DMS153 (cell line): ENCODE measurements around the gene CYB561.
A peak's percentile ranks its signal among the peaks of the same experiment; 100 is the strongest.

Experiments
- DNase-seq: peaks from one replicate; lab custom pipeline; 2025; lab: John Stamatoyannopoulos, UW

CYB561 gene

DNA sequence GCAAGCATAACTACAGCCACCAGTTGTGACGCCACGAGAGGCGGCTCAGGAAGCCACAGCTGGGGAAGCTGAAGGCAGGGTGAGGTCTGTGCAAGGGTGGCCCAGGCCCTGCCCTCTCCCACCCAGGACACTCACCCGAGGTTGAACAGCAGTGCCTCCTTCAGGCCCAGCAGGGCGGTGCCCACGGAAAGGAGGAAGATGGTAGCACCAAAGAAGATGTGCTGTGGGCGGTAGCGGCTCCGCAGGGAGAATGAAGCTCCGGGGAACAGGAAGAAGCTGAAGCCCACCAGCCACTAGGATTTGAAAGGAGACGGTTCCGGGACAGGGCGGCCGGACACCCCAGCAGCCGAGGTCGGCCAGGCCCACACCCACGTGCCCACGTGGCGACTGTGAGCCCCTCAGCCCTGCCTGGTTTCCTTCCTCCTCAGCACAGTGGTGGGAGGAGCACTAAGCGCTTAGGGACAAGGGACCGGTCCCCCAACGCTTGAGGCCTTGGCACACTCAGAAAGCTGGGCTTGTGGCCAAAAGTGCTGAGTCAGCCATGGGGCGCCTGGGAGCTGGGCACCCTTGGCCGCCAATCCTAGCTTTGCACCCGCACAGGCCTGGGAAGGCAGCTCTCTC, 11.0 kb downstream of the CYB561 start:
- no peak for DNase-seq

DNA sequence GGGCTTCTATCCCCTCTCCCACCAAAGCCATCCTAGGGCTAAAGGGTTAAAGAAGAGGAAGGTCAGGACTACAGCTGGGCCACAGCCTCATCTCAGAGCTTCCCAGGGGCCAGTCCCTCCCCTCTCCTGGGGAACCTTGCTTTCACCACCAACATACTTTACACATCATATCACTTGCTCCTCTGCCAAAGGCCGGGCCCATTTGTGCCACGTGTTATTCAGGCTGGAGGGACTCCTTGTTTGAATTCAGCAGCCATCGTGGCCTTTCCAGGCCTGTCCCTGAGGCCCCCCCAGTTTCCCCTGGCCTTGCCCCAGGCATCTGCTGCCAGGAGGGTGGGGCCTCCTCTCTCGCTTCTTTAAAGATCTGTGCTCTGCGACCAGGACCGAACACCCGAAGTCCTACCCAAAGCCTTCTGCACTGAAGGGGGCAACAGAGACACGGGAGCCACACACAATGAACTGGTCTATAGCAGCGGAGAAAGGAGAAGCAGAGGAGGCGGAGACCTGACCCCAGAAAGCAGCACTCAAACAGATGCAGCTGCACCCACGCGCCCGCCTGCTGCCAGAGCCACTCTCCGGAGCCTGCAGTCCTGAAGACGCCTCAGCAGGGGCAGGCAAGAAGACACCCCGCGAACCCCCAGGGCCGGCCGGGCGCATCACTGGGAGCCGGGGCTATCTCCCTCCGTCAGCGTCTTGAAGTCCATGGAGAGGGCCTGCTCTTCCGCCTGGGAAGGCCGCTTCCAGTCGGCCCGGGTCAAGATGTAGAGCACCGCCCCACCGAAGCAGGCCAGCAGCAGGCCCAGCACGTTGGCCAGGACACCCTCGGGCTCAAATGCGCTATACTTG, 12.1 kb downstream of the CYB561 start:
- DNase-seq, result no peak

DNA sequence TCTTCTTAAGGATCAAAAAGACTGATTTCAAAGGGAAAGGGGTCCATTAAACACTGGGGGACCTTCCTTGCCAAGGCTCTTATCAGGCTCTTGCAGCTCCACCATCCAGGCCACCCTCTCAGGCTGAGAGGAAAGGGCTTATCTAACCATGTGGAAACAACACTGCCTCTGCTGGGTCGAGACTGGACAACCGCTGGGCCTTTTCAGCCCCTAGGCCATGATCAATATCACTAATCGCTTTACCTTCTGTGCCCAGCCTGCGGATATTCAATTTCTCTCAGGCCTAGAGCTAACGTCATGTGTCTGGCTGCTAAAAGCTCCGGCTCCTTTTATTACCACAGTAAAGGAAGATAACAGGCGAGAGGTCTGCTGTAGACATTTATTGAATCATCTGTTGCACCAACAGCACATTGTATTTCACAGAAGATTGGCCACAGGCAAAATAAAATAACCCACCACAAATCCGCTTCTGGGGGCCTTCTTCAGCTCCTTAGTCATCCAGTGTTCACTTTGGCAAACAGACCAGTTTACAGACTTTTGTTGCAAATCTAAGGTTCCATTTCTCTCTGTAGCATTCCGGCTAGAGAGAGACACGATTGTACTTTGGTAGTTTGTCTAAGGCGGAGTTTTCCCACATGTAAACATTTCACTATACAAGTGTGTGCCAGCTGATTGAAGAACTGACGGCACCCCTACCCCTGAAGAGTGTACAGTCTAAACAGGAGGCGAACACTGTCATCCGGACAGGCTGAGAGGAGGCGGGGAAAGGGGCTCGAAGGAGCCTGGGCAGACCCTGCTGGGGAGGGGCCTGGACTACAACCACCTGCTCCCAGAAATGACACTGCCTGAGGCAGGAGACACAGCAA, 13.9 kb downstream of the CYB561 start:
- DNase-seq, result no peak

DNA sequence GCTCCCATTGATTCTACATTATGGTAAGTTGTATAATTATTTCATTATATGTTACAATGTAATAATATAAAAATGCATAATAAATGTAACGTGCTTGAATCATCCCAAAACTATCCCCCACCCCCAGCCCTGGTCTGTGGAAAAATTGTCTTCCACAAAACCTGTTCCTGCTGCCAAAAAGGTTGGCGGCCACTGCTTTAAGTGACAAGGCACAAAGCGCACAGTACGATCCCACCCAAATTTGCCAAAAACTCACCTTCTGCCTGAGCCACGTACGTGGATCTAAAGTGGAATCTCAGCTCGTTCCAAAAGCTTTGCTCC, 14.5 kb downstream of the CYB561 start:
- no peak for DNase-seq

DNA sequence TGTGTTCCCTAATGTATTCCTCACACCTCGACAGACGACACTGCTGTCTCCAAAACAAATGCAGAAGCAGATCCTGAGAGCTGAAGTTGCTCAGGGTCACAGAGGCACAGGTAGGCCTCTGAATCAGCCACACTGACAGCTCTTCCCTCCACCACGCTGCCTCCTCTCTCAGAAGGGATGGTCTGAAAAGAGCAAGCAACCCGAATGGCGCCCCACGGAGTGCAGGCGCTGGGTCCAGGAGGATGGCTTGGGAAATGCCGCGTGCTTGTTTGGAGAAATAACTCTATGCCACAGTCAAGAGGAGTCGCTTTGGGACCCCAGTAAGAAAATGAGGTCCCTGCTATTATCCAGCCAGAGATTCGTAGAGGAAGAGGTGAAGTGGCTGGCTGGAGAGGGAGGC, 15.9 kb downstream of the CYB561 start:
- DNase-seq, result no peak

DNA sequence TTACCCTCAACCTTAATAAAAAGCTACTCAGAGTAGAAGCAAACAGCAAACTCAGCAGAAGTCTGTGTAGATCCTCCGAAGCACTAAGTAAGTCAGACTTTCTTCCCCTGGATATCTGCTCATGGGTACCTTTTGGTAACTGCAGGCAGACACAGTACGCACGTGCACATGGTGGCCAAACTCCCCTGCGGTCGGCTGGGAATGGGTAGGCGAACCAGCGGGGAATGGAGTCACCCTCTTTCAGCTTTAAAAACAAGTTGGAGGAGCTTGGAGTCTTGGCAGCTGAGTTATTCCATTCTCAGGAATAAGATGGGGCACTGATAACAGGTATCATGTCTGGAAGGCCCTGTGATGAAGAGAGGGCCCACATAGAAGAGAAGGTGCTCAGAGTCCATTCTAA, 16.3 kb downstream of the CYB561 start:
- no peak for DNase-seq

DNA sequence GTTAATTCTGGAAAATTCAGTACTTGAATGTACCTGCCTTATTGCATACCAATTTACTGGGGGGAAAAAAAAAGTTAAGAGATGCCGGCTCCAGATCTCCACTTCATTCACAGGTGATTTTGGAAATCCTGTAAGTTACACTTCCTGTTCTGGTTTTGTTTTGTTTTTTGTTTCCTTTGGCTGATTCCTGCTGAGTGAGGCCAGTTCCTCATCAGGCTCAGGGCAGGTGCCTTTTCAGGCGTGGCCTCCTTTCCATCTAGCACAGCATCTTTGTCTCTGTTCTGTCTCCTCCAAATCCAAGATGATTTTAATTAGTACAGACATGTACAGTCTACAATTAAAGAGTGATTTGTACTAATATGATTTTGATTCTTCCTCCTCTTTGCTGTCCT, 19.2 kb downstream of the CYB561 start:
- DNase-seq, result no peak

DNA sequence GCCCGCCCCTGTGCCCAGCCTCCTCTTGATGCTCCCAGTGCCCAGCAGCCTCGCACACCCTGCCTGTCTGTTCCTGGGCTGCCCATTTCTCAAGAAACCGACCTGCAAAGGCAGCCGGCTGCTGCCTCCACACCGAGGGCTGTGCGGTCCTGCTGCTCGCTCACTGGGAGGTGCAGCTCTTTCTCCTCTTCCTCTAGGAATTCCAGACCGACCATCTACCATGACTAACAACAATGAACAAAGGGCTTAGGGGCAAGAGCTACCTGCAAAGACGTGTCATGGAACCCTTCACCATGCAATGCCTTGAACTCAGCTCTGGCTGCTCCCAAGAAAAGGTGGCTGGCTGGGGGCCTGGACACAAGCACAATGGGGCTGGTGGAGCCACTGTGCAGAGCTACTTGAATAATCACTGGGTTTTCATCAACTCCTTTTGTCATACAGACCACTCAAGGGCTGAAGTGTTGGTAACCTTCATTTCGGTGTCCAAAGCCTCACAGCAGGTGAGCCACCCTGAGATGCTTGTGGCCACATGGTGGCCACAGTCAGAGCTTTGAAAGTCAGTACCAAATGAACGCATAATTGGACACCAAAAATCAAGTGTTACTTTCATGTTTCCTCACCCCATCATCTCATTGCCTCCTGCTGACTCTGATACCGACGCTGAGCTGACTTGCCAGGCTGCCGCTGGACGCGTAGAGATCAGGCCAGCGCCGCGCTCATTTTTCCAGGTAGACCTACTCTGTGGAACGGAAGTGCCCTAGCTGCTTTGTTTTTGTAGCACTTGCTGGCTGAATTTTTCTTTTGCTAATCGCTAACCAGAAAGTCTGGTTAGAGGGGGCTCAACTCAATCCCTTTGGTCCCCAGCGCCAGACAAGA, 19.8 kb downstream of the CYB561 start:
- DNase-seq, result no peak

DNA sequence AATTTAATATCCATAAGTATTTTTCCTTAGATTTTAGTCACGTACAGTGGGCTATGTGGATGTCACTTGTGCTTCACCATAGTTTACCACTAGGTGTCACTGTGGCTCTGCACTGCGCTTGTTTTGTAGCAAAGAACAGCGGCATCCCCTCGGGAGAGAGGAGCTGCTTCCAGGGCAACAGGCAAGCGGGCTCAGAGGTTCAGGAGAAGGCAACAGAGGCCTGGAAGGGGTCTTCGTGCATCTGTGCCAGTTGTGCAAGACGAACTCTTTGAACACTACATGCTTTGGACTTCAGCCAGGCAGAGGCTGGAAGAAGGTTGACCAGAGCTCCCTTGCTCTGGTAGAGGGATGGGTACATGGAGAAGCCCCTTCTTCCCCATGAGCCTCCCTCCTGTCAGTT, 20.6 kb downstream of the CYB561 start:
- peak; percentile 33 for DNase-seq

DNA sequence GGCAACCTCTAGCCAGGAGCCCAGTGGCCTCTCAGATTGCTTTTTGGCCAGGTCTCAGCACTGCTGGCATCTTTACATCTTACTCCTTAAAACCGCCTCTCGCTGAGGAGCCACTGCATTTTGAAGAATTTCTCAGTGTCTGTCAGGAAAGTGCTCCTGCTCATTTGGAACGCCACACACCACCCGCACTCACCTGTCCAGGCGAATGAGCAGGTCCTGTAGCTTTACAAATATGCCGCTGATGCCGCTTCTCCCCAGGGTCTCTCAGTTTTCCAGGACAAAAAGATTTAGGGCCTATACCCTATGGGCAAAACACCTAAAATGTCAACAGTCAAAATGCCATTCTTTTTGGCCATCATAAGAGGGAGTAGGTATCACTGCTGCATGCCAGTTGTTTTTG, 22.1 kb downstream of the CYB561 start:
- DNase-seq, result no peak

DNA sequence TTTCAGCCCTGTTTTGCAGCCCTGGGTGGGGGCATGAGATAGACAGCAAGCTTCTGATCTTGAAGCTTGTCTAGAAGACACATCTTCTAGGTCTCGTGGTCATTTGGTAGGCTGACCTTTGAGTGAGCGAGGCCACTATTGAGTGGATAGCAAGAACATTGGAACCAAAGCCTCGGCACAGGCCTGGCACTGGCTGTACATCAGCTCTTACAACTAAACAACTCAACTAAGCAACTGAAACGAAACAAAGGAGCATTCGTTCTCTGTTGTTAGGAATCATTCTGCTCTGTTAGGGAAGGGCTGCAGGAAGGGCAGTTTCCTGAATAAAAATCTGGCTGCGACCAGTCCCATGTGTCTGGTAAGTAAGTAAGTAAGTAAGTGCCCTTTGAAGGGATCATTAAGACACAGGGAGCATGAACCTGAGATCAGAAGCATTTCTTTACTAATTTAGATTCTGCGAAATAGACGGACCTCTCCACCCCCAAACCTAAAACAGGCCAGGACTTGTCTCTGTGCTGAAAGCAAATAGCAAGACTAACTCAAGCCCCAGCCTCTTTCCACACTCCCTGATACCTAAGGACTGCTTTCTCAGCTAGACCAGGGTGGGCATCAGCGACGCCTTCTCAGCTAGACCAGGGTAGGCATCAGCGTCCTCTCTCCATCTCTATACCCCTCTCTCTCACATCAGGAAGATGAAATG, 22.7 kb downstream of the CYB561 start:
- no peak for DNase-seq

DNA sequence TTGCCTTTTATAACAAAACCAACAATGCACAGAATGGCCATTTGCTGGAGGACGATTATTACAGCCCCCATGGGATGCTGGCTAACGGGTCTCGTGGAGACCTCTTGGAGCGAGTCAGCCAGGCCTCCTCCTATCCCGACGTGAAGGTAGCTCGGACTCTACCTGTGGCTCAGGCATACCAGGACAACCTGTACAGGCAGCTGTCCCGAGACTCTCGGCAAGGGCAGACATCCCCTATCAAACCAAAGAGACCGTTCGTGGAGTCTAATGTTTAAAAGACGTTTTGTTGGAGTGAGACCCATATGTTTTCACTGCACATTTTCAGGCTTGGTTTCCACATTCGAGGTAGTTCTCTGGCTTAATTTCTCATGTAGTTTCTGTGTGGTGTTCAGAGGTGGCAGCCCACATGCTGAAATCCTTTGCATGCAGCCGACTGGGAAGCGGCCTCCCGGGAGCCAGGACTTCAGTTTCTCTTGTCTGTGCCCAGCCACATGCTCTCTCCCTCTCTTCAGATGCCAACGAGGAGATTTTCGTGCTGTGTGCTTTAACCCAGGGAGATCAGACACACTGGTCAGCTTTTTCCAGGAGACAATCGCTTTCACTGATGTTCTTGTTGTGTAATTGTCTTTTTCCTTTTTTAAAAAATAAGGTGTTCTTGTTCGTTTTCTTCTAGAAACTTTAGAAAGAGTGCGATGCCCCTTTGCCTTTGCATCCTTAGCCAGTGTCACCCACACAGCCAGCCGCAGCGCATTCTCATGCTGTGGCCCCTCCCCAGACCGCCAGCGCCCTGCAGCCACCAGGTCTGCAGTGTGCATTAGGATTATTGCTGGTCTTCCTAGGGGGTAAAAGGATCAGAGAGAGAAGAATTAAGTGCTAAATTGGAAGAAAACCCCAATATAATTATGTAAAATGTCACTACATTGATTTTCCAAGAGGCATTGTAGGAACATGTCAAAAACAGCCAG, 24.1 kb downstream of the CYB561 start:
- DNase-seq, result no peak

DNA sequence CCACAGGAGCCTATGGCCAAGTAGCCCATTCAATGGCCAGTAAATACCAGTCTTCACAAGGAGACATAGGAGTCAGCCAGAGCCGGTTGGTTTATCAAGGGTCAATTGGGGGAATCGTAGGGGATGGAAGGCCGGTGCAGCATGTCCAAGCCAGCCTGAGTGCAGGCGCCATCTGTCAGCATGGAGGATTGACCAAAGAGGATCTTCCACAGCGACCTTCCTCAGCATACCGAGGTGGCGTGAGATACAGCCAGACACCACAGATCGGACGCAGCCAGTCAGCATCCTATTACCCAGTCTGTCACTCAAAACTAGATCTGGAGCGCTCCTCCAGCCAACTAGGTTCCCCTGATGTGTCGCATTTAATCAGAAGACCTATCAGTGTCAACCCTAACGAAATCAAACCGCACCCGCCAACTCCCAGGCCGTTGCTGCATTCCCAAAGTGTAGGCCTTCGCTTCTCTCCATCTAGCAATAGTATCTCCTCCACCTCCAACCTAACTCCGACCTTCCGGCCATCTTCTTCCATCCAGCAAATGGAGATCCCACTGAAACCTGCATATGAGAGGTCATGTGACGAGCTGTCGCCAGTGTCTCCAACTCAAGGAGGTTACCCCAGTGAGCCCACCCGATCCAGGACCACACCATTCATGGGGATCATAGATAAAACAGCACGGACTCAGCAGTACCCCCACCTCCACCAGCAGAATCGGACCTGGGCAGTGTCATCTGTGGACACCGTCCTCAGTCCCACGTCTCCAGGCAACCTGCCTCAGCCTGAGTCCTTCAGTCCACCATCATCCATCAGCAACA, 25.0 kb downstream of the CYB561 start:
- DNase-seq, result no peak

DNA sequence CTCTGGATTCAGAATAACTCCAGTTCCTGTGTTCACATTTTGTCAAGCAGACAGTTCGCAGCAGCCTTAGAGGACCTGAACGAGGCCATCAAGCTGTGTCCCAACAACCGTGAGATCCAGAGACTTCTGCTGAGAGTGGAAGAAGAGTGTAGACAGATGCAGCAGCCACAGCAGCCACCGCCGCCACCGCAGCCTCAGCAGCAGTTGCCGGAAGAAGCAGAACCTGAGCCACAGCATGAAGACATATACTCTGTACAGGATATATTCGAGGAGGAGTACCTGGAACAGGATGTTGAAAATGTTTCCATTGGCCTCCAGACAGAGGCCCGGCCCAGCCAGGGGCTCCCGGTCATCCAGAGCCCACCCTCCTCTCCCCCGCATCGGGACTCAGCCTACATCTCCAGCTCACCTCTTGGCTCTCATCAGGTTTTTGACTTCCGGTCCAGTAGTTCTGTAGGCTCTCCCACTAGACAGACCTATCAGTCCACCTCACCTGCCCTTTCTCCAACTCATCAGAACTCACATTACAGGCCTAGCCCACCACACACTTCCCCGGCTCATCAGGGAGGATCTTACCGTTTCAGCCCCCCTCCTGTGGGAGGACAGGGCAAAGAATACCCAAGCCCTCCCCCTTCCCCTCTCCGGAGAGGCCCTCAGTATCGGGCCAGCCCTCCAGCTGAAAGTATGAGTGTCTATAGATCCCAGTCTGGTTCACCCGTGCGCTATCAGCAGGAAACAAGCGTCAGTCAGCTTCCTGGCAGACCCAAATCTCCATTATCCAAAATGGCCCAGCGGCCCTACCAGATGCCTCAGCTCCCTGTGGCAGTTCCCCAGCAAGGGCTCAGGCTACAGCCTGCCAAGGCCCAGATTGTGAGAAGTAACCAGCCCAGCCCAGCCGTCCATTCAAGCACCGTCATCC, 25.9 kb downstream of the CYB561 start:
- no peak for DNase-seq

DNA sequence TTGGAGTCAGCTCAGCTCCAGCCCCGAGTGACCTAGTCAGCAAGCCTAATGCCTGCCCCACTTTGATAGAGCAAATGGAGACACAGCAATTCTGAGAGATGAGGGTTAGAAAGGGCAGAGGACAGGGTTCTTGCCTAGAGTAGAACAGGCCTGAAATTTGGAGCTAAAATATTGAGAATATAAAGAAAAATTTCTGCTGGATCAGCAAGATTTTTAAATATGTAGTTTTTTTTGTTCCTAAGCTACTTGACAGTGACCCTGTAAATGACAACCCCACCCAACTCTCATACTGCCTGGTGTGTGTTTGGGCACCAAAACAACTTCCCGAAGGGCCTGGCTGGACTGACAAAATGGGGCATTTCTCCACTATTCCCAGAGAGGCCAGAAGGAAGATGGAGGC, 26.7 kb downstream of the CYB561 start:
- DNase-seq, result no peak

DNA sequence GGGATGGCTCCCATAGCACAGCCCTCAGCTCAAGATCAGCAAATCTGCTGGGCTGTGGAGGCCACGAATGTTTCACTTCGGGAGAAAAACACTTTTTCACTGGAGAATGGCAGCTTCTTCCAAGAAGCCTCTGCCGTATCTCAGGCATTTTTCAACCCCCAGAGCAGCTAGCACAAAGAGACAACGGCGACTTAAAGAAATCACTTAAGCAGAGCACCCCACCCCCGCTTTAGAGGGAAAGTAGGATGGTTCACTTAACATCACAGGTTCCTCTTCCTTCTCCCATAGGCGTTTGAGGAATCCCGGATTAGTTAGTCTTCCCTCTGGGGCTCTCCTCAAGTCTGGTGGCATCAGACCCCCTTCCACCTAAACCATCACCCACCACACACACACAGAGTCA, 27.6 kb downstream of the CYB561 start:
- DNase-seq, result no peak

DNA sequence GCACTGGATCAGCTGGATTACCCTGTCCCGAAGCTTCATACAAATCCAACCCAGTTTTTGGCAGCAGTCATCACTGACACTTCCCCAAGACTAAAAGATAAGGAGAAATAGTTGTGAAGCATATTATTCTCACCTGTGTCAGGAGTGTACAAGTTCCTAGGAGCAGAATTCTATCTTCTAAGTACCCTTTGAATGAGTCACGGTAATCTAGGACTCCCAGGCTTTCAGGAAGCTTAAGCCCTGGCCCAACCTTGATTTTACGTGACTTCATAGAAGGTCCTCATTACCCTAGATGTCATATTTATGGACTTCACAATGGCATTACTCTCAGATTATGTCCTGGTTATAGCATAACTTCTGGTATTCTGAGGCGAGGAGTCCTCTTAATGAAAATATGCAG, 31.9 kb downstream of the CYB561 start:
- DNase-seq, result no peak

DNA sequence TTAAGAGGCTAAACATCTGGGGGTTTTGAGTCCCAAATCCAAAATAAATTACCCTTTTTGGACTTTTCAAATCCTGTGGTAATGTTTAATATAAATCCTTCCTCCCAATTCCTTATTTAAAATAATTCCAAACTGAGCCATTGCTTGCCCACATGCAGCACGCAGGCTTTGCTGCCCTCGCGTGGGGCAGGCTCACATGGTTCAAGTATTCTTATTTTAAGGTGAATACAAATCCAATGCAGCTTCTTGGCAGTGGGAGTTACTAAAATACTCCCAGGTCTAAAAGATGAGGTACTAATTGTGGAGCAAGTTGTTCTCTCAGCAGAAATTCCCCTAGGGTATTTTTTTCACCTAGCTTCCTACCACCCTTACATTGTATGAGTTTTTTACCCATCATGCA, 33.0 kb downstream of the CYB561 start:
- DNase-seq, result no peak
